GM23338 (cell line): ENCODE measurements around the gene PRXL2C. TPM values are rescaled to one million over a fixed set of nuclear protein-coding genes. Genes with fewer than 3 reads are reported as not detected.

Source experiments
- ATAC-seq: fragments of 200-7000 bp; cut with Tn5 transposase; 3 replicates; pipeline ENCODE4 v1.9.1; 2020
- DNase-seq: peaks from one replicate; pipeline ENCODE4 v3.0.0-alpha.2; 2015; ENCODE audit warnings: low spot score
- H2AFZ ChIP-seq: fragments of 200-600 bp; sonication (generic); 2 replicates; pipeline ENCODE4 v1.8.0; 2016; ENCODE audit warnings: antibody characterized with exemption, mild to moderate bottlenecking, moderate library complexity
- H3F3A ChIP-seq: fragments of 200-600 bp; sonication (generic); replicated peaks from 2 replicates; pipeline ENCODE4 v1.8.0; 2017; ENCODE audit warnings: antibody characterized with exemption, mixed run types, low read depth
- H3K27ac ChIP-seq: fragments of 200-600 bp; sonication (generic); 2 replicates; pipeline ENCODE4 v1.6.1; 2016; ENCODE audit warnings: low read depth
- H3K27me3 ChIP-seq: fragments of 200-600 bp; sonication (generic); 2 replicates; pipeline ENCODE4 v1.8.0; 2016; ENCODE audit warnings: mild to moderate bottlenecking, mixed run types, moderate library complexity; ENCODE audit not compliant: insufficient read depth
- H3K36me3 ChIP-seq: fragments of 200-600 bp; sonication (generic); 2 replicates; pipeline ENCODE4 v1.8.0; 2016; ENCODE audit warnings: mild to moderate bottlenecking; ENCODE audit not compliant: insufficient read depth
- H3K4me1 ChIP-seq: fragments of 200-600 bp; sonication (generic); 2 replicates; pipeline ENCODE4 v1.8.0; 2016; ENCODE audit warnings: mild to moderate bottlenecking, moderate library complexity; ENCODE audit not compliant: insufficient read depth
- H3K4me2 ChIP-seq: fragments of 200-600 bp; sonication (generic); 2 replicates; pipeline ENCODE4 v1.7.1; 2017; ENCODE audit warnings: mixed run types
- H3K4me3 ChIP-seq: fragments of 200-600 bp; sonication (generic); 2 replicates; pipeline ENCODE4 v1.6.1; 2016; ENCODE audit warnings: mixed run types
- H3K79me2 ChIP-seq: fragments of 200-600 bp; sonication (generic); replicated peaks from 2 replicates; pipeline ENCODE4 v1.8.0; 2017; ENCODE audit warnings: mild to moderate bottlenecking; ENCODE audit not compliant: insufficient read depth
- H3K9me2 ChIP-seq: fragments of 200-600 bp; sonication (generic); 2 replicates; pipeline ENCODE4 v1.8.0; 2017; ENCODE audit not compliant: insufficient read depth
- H4K20me1 ChIP-seq: fragments of 200-600 bp; sonication (generic); replicated peaks from 2 replicates; pipeline ENCODE4 v1.8.0; 2017; ENCODE audit warnings: mild to moderate bottlenecking; ENCODE audit not compliant: insufficient read depth
- H3K27ac Mint-ChIP-seq: 2 replicates; pipeline ENCODE4 v1.8.0; 2020; ENCODE audit warnings: inconsistent platforms, mild to moderate bottlenecking, moderate library complexity, mixed read lengths
- H3K27me3 Mint-ChIP-seq: 3 replicates; pipeline ENCODE4 v1.8.0; 2022; ENCODE audit warnings: low read depth, mild to moderate bottlenecking, moderate library complexity, mixed read lengths, inconsistent platforms; ENCODE audit not compliant: insufficient read depth, poor library complexity
- H3K36me3 Mint-ChIP-seq: 3 replicates; pipeline ENCODE4 v1.8.0; 2021; ENCODE audit warnings: low read depth, mild to moderate bottlenecking, inconsistent platforms, moderate library complexity, mixed read lengths
- H3K4me1 Mint-ChIP-seq: 3 replicates; pipeline ENCODE4 v1.8.0; 2020; ENCODE audit warnings: mild to moderate bottlenecking, inconsistent platforms, mixed read lengths
- H3K4me3 Mint-ChIP-seq: 3 replicates; pipeline ENCODE4 v1.8.0; 2021; ENCODE audit warnings: moderate library complexity, mild to moderate bottlenecking, inconsistent platforms, mixed read lengths
- H3K9me3 Mint-ChIP-seq: 3 replicates; pipeline ENCODE4 v1.8.0; 2020; ENCODE audit warnings: moderate library complexity, mild to moderate bottlenecking, inconsistent platforms, mixed read lengths
- CREB1 ChIP-seq: fragments of 250-450 bp; sonication (Bioruptor Pico); IDR thresholded peaks from 2 replicates; pipeline ENCODE4 v1.5.0; 2020; ENCODE audit warnings: low read depth, mild to moderate bottlenecking, moderate library complexity
- NANOG ChIP-seq: IDR thresholded peaks from 2 replicates; pipeline ENCODE4 v1.6.1; 2016; ENCODE audit warnings: antibody characterized with exemption, borderline replicate concordance
- STAT1 ChIP-seq: IDR thresholded peaks from one replicate; pipeline ENCODE4 v1.6.1; 2016; ENCODE audit warnings: antibody characterized with exemption; ENCODE audit not compliant: unreplicated experiment
- ZNF331 ChIP-seq: fragments of 250-450 bp; sonication (Bioruptor Pico); IDR thresholded peaks from 2 replicates; pipeline ENCODE4 v1.5.0; 2020; ENCODE audit warnings: low read depth, mild to moderate bottlenecking, moderate library complexity
- polyA plus RNA-seq: library from polyadenylated mRNA; unstranded; fragments of >200 nt; fragmentation: Nextera tagmentation; extraction: Ambion mirVana; gene quantifications from 2 replicates; pipeline ENCODE4 v1.2.1, GENCODE V29; 2016
- total RNA-seq: library from RNA; depleted of rRNA; stranded (reverse); fragments of >200 nt; shearing (Covaris generic); gene quantifications from 2 replicates; pipeline ENCODE4 v1.2.3, GENCODE V29; 2014
- TF ChIP-seq, protein P1 (sequence below), 2 experiments: fragments of 200-600 bp in 1 of 2; sonication (generic) in 1 of 2; conservative IDR thresholded peaks; 2 replicates each; pipeline versions ENCODE4 v1.5.1 to v1.6.1; 2016 to 2017; ENCODE audit warnings: antibody characterized with exemption in 2 of 2, low read depth in 2 of 2, mild to moderate bottlenecking in 2 of 2, moderate library complexity in 1 of 2
- TF ChIP-seq, protein P2 (sequence below): fragments of 250-450 bp; sonication (Bioruptor Pico); IDR thresholded peaks from 2 replicates; pipeline ENCODE4 v1.5.0; 2020; ENCODE audit warnings: mild to moderate bottlenecking, moderate library complexity
- TF ChIP-seq, protein P3 (sequence below): IDR thresholded peaks from one replicate; pipeline ENCODE4 v1.6.1; 2018; ENCODE audit warnings: antibody characterized with exemption; ENCODE audit not compliant: unreplicated experiment

PRXL2C gene
- total and polyA plus RNA-seq, 2 experiments from 2014 or later = 5.2 to 7.9 TPM

DNA sequence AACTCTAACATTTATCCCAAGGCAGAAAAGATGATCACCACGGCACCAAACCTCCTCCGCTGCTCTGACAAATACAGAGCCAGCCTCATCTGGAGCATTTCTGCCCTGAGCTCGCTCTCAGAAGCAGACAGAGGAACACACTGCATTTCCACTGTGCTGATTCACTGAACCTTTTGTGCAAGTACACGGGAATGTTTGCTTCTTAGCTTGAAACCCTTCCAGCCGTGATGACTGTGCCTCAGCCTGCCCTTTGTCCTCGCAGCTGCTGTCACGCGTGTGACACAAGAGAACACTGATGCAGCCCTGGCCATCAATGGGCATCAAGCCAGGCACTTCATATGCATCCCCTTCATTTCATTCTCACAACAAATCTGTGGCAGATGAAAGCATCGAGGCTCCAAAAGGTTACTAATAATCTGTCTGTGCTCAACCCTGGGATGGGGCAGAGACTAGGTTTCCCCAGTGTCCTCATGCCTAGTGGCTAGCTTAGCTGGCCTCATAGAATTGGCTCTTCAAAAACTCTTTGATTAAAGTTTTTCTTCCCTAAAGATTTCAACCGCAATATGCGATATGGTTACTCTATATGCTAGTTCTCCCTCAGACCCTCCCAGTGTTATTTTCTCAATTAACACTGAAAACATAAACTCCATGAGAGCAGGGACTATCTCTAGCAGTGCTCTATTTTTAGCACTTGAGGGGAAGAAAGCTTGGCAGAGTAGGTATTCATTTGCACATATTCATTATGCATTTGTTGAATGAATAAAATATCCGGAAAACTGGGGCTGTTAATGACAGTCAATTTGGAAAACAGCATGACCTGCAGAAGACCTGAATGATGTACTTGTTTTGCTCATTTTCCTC, 42.8 kb downstream of the PRXL2C start:
- H3K4me2 ChIP-seq = peak overlapping the region; percentile 64
- H3K4me3 ChIP-seq = peak overlapping the region; percentile 27; the same call in 1 of the 2 replicates
- Mint-ChIP-seq H3K27me3 (no peaks in the 10 kb centered on the region), H3K4me1 (peaks cover 59% of the 10 kb centered on the region), H3K4me3 (peak overlapping the region; percentile 17), H3K36me3 (no peaks in the 10 kb centered on the region), H3K9me3 (no peaks in the 10 kb centered on the region), H3K27ac (peak overlapping the region; percentile 79)
- peaks cover 21% of the 10 kb centered on the region for H3K4me1 ChIP-seq
- ATAC-seq (peak; percentile 67), DNase-seq (peak; percentile 30)
- H3K9me2 ChIP-seq = no peaks in the 10 kb centered on the region
- no peaks in the 10 kb centered on the region for H3F3A ChIP-seq
- H4K20me1 ChIP-seq = peaks cover 44% of the 10 kb centered on the region
- no peak overlapping the region for H2AFZ ChIP-seq
- TF ChIP-seq, protein P1, sequence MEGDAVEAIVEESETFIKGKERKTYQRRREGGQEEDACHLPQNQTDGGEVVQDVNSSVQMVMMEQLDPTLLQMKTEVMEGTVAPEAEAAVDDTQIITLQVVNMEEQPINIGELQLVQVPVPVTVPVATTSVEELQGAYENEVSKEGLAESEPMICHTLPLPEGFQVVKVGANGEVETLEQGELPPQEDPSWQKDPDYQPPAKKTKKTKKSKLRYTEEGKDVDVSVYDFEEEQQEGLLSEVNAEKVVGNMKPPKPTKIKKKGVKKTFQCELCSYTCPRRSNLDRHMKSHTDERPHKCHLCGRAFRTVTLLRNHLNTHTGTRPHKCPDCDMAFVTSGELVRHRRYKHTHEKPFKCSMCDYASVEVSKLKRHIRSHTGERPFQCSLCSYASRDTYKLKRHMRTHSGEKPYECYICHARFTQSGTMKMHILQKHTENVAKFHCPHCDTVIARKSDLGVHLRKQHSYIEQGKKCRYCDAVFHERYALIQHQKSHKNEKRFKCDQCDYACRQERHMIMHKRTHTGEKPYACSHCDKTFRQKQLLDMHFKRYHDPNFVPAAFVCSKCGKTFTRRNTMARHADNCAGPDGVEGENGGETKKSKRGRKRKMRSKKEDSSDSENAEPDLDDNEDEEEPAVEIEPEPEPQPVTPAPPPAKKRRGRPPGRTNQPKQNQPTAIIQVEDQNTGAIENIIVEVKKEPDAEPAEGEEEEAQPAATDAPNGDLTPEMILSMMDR (conservative IDR thresholded peaks at IDR 0.05; ENCODE audit: low read depth in 2 of 2) = no peak
- no peak for TF ChIP-seq NANOG
- TF ChIP-seq STAT1 = no peak
- no peak for TF ChIP-seq CREB1 (CRISPR knock-in tag)
- no peak for TF ChIP-seq ZNF331
- TF ChIP-seq, protein P2, sequence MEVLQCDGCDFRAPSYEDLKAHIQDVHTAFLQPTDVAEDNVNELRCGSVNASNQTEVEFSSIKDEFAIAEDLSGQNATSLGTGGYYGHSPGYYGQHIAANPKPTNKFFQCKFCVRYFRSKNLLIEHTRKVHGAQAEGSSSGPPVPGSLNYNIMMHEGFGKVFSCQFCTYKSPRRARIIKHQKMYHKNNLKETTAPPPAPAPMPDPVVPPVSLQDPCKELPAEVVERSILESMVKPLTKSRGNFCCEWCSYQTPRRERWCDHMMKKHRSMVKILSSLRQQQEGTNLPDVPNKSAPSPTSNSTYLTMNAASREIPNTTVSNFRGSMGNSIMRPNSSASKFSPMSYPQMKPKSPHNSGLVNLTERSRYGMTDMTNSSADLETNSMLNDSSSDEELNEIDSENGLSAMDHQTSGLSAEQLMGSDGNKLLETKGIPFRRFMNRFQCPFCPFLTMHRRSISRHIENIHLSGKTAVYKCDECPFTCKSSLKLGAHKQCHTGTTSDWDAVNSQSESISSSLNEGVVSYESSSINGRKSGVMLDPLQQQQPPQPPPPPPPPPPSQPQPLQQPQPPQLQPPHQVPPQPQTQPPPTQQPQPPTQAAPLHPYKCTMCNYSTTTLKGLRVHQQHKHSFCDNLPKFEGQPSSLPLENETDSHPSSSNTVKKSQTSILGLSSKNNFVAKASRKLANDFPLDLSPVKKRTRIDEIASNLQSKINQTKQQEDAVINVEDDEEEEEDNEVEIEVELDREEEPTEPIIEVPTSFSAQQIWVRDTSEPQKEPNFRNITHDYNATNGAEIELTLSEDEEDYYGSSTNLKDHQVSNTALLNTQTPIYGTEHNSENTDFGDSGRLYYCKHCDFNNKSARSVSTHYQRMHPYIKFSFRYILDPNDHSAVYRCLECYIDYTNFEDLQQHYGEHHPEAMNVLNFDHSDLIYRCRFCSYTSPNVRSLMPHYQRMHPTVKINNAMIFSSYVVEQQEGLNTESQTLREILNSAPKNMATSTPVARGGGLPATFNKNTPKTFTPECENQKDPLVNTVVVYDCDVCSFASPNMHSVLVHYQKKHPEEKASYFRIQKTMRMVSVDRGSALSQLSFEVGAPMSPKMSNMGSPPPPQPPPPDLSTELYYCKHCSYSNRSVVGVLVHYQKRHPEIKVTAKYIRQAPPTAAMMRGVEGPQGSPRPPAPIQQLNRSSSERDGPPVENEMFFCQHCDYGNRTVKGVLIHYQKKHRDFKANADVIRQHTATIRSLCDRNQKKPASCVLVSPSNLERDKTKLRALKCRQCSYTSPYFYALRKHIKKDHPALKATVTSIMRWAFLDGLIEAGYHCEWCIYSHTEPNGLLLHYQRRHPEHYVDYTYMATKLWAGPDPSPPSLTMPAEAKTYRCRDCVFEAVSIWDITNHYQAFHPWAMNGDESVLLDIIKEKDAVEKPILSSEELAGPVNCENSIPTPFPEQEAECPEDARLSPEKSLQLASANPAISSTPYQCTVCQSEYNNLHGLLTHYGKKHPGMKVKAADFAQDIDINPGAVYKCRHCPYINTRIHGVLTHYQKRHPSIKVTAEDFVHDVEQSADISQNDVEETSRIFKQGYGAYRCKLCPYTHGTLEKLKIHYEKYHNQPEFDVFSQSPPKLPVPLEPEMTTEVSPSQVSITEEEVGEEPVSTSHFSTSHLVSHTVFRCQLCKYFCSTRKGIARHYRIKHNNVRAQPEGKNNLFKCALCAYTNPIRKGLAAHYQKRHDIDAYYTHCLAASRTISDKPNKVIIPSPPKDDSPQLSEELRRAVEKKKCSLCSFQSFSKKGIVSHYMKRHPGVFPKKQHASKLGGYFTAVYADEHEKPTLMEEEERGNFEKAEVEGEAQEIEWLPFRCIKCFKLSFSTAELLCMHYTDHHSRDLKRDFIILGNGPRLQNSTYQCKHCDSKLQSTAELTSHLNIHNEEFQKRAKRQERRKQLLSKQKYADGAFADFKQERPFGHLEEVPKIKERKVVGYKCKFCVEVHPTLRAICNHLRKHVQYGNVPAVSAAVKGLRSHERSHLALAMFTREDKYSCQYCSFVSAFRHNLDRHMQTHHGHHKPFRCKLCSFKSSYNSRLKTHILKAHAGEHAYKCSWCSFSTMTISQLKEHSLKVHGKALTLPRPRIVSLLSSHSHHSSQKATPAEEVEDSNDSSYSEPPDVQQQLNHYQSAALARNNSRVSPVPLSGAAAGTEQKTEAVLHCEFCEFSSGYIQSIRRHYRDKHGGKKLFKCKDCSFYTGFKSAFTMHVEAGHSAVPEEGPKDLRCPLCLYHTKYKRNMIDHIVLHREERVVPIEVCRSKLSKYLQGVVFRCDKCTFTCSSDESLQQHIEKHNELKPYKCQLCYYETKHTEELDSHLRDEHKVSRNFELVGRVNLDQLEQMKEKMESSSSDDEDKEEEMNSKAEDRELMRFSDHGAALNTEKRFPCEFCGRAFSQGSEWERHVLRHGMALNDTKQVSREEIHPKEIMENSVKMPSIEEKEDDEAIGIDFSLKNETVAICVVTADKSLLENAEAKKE (CRISPR knock-in tag) = no peak
- TF ChIP-seq, protein P3, sequence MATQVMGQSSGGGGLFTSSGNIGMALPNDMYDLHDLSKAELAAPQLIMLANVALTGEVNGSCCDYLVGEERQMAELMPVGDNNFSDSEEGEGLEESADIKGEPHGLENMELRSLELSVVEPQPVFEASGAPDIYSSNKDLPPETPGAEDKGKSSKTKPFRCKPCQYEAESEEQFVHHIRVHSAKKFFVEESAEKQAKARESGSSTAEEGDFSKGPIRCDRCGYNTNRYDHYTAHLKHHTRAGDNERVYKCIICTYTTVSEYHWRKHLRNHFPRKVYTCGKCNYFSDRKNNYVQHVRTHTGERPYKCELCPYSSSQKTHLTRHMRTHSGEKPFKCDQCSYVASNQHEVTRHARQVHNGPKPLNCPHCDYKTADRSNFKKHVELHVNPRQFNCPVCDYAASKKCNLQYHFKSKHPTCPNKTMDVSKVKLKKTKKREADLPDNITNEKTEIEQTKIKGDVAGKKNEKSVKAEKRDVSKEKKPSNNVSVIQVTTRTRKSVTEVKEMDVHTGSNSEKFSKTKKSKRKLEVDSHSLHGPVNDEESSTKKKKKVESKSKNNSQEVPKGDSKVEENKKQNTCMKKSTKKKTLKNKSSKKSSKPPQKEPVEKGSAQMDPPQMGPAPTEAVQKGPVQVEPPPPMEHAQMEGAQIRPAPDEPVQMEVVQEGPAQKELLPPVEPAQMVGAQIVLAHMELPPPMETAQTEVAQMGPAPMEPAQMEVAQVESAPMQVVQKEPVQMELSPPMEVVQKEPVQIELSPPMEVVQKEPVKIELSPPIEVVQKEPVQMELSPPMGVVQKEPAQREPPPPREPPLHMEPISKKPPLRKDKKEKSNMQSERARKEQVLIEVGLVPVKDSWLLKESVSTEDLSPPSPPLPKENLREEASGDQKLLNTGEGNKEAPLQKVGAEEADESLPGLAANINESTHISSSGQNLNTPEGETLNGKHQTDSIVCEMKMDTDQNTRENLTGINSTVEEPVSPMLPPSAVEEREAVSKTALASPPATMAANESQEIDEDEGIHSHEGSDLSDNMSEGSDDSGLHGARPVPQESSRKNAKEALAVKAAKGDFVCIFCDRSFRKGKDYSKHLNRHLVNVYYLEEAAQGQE = no peak
- no peak overlapping the region for H3K27ac ChIP-seq
- H3K27me3 ChIP-seq = peaks cover 3% of the 10 kb centered on the region
- no peaks in the 10 kb centered on the region for H3K36me3 ChIP-seq
- H3K79me2 ChIP-seq = peaks cover 98% of the 10 kb centered on the region
